Activated effector memory CD4-positive, alpha-beta T cell treated with anti-CD3 and anti-CD28 coated beads, Interleukin-2, amount 50 U/mL, for 16 hours (primary cell): ENCODE measurements around the gene GRIK5.

Experiments
- DNase-seq: peaks from one replicate; pipeline ENCODE4 v3.0.0-alpha.2; 2020

Gene GRIK5

GRCh38 chr19:42075364-42075615, 5.3 kb upstream of the GRIK5 start:
- DNase-seq: no peak

- DNase-seq: no peak
Measured at GRCh38 chr19:42074513-42075363, 4.7 kb upstream of the GRIK5 start.

GRCh38 chr19:42071247-42071646, 1.2 kb upstream of the GRIK5 start:
- DNase-seq: no peak

- no peak for DNase-seq
Measured at GRCh38 chr19:42068756-42069571, 1.0 kb downstream of the GRIK5 start.

- DNase-seq: no peak
Measured at GRCh38 chr19:42068361-42068755, 1.6 kb downstream of the GRIK5 start.

- no peak for DNase-seq
Measured at GRCh38 chr19:42067315-42067888, 2.6 kb downstream of the GRIK5 start.

- DNase-seq: no peak
Measured at GRCh38 chr19:42066075-42066754, 3.8 kb downstream of the GRIK5 start.

GRCh38 chr19:42065511-42065910, 4.5 kb downstream of the GRIK5 start:
- no peak for DNase-seq

GRCh38 chr19:42065051-42065450, 5.0 kb downstream of the GRIK5 start:
- DNase-seq: no peak

GRCh38 chr19:42064432-42064831, 5.6 kb downstream of the GRIK5 start:
- no peak for DNase-seq

GRCh38 chr19:42062381-42062780, 7.6 kb downstream of the GRIK5 start:
- DNase-seq: no peak

- DNase-seq: no peak
Measured at GRCh38 chr19:42060117-42060516, 9.9 kb downstream of the GRIK5 start.

- DNase-seq: no peak
Measured at GRCh38 chr19:42059196-42059595, 10.8 kb downstream of the GRIK5 start.

GRCh38 chr19:42057846-42058245, 12.2 kb downstream of the GRIK5 start:
- no peak for DNase-seq

GRCh38 chr19:42054205-42054604, 15.8 kb downstream of the GRIK5 start:
- no peak for DNase-seq

GRCh38 chr19:42053037-42053935, 16.7 kb downstream of the GRIK5 start:
- DNase-seq: no peak

- no peak for DNase-seq
Measured at GRCh38 chr19:42052241-42052863, 17.7 kb downstream of the GRIK5 start.

- DNase-seq: no peak
Measured at GRCh38 chr19:42051166-42052115, 18.6 kb downstream of the GRIK5 start.

- no peak for DNase-seq
Measured at GRCh38 chr19:42048992-42049391, 21.0 kb downstream of the GRIK5 start.

GRCh38 chr19:42045575-42045974, 24.4 kb downstream of the GRIK5 start:
- DNase-seq: no peak
